ENCODE measurements around the gene MCCD1. TPM values are rescaled to one million over a fixed set of nuclear protein-coding genes. Genes with fewer than 3 reads are reported as not detected.
"Not testable (repeated sequence)": the region's sequence is repeated elsewhere in the genome, so short reads cannot be mapped to it uniquely, and the experiment has no call there.

Gene MCCD1
- total RNA-seq, 3 donors from 2014 or later (not counting 1 experiment from before 2014, with no cell fraction given): not detected

DNA sequence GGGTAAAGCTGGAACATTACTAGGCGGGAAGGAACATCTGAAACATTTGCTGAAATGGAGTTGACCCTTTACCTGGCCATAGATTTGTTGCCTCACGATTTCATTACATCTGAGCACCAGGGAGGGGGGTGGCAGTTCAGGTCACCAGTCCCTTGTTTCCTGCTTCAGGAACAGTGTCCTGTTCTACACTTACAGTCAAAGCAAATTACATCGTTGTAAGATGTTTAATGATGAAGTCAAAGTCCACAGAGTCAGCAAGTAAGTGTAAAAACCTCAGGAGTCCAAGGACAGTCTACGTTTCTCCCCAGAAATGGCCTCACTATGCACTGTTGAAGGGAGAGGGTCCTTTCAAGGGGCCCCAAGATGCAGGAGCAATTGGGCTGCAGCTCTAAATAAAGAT is 39.7 kb upstream of the MCCD1 start:
- Histone ChIP-seq H3K27me3 (ENCODE audit: control insufficient read depth, insufficient read depth, low read length) (no peaks in the 10 kb centered on the region), H3K4me3 (ENCODE audit: low read length) (no peak overlapping the region), H3K27ac (ENCODE audit: low read length) (no peak overlapping the region), H3K4me1 (ENCODE audit: control insufficient read depth, insufficient read depth, low read length) (peaks cover 11% of the 10 kb centered on the region), H3K36me3 (ENCODE audit: control insufficient read depth, insufficient read depth, low read length) (no peaks in the 10 kb centered on the region), H3K9me3 (ENCODE audit: control insufficient read depth, insufficient read depth, low read length) (no peaks in the 10 kb centered on the region)
- no peaks in the 10 kb centered on the region for H3K27me3 Mint-ChIP-seq (ENCODE audit: low read depth in 2 of 2)
- no peak for DNase-seq
- no peaks in the 10 kb centered on the region for H3K36me3 Mint-ChIP-seq
- no peak overlapping the region for H3K4me3 Mint-ChIP-seq
- no peaks in the 10 kb centered on the region for H3K9me3 Mint-ChIP-seq
- no peak overlapping the region for H3K27ac Mint-ChIP-seq
- no peak for ATAC-seq
- TF ChIP-seq, protein P1, sequence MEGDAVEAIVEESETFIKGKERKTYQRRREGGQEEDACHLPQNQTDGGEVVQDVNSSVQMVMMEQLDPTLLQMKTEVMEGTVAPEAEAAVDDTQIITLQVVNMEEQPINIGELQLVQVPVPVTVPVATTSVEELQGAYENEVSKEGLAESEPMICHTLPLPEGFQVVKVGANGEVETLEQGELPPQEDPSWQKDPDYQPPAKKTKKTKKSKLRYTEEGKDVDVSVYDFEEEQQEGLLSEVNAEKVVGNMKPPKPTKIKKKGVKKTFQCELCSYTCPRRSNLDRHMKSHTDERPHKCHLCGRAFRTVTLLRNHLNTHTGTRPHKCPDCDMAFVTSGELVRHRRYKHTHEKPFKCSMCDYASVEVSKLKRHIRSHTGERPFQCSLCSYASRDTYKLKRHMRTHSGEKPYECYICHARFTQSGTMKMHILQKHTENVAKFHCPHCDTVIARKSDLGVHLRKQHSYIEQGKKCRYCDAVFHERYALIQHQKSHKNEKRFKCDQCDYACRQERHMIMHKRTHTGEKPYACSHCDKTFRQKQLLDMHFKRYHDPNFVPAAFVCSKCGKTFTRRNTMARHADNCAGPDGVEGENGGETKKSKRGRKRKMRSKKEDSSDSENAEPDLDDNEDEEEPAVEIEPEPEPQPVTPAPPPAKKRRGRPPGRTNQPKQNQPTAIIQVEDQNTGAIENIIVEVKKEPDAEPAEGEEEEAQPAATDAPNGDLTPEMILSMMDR (IDR thresholded peaks at IDR 0.05): no peak
- 98% methylated on average over 4 of the region's 4 CpGs for WGBS (ENCODE audit: insufficient coverage)
- H3K4me1 Mint-ChIP-seq: peaks cover 16 to 26% of the 10 kb centered on the region in 2 donors
- intact Hi-C loops (cut with micrococcal nuclease): no loop called here

DNA sequence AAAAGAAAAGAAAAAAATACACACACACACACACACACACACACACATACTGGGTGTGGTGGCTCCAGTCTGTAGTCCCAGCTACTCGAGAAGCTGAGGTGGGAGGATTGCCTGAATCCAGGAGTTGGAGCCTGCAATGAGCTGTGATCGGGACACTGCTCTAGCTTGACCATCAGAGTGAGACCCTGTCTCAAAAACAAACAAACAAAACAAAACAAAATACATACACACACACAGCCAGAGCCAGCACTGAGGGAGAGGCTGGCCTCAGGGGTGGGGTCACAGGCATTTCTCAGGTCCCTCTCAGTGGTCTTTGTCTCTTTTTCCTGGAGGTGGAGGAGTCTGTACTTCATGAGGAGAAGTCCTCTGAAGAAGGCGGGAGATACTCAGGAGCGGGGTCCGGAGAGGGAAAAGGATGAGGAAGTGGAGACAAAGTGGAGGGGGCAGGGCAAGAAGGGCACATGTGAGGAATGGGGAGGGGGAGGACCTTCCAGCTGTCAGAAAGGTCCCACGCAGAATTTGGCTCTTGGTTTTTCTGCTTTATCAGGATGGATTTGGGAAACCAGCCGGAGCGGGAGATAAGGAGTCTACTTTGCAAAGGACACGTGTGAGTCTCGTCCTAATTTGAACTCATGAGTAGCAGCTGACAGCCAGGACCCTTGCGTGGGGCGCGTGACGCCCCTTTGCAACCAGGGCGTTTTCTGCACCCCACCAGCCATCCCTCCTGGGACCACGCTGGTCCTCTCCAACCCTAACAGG is 38.5 kb upstream of the MCCD1 start:
- H3K4me3 ChIP-seq (ENCODE audit: low read length): no peak overlapping the region
- ATAC-seq (no peak), DNase-seq (no peak)
- WGBS (ENCODE audit: insufficient coverage): 80% methylated on average over 13 of the region's 16 CpGs
- H3K27ac ChIP-seq (ENCODE audit: low read length): no peak overlapping the region
- Mint-ChIP-seq H3K36me3 (no peaks in the 10 kb centered on the region), H3K27ac (peak overlapping the region in 1 of 2 donors; percentile 33), H3K4me1 (peaks cover 21 to 31% of the 10 kb centered on the region in 2 donors), H3K27me3 (ENCODE audit: low read depth in 2 of 2) (no peaks in the 10 kb centered on the region), H3K4me3 (no peak overlapping the region), H3K9me3 (no peaks in the 10 kb centered on the region)
- H3K9me3 ChIP-seq (ENCODE audit: control insufficient read depth, insufficient read depth, low read length): no peaks in the 10 kb centered on the region
- peaks cover 13% of the 10 kb centered on the region for H3K4me1 ChIP-seq (ENCODE audit: control insufficient read depth, insufficient read depth, low read length)
- intact Hi-C loops (cut with micrococcal nuclease): loop anchor here (5.0 kb wide), 2 partner anchors 88 to 92 kb away; partner anchors contain the start of genes LTB and MICA
- H3K27me3 ChIP-seq (ENCODE audit: control insufficient read depth, insufficient read depth, low read length): no peaks in the 10 kb centered on the region
- TF ChIP-seq, protein P1 (IDR thresholded peaks at IDR 0.05): no peak
- H3K36me3 ChIP-seq (ENCODE audit: control insufficient read depth, insufficient read depth, low read length): no peaks in the 10 kb centered on the region

DNA sequence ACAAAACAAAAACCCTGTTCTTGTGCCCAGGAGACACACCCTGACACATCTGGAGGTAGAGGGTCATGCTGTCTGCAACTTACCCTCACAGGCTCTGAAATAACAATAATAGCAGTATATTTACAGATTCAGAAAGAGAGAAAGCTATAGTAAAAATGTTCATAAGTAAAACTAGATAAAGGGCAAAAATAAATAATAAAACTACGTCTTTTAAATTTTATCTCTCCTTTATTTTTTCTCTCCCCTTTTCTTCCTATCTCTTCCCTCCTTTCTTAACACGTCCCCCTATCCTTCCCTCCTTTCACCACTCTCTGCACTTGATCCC is 35.2 kb upstream of the MCCD1 start:
- WGBS (ENCODE audit: insufficient coverage): 3% methylated on average over 2 of the region's 2 CpGs
- ATAC-seq; H3K9me3 Mint-ChIP-seq; H3K27me3 Mint-ChIP-seq (ENCODE audit: low read depth in 2 of 2); DNase-seq; H3K36me3 Mint-ChIP-seq; H3K27me3 ChIP-seq (ENCODE audit: control insufficient read depth, insufficient read depth, low read length); H3K36me3 ChIP-seq (ENCODE audit: control insufficient read depth, insufficient read depth, low read length); H3K9me3 ChIP-seq (ENCODE audit: control insufficient read depth, insufficient read depth, low read length): not testable (repeated sequence)
- H3K4me1 ChIP-seq (ENCODE audit: control insufficient read depth, insufficient read depth, low read length): peaks cover 34% of the 10 kb centered on the region
- Mint-ChIP-seq H3K4me3 (peak overlapping the region; percentile 96), H3K4me1 (peaks cover 45 to 56% of the 10 kb centered on the region in 2 donors), H3K27ac (peak overlapping the region; percentile 80 to 89)
- intact Hi-C loops (cut with micrococcal nuclease): loop anchor here (2.0 to 5.0 kb wide), 3 partner anchors 47 to 91 kb away; partner anchors contain the start of genes LTB and MICA
- peak overlapping the region; percentile 75 for H3K27ac ChIP-seq (ENCODE audit: low read length)
- H3K4me3 ChIP-seq (ENCODE audit: low read length): peak overlapping the region; percentile 88

DNA sequence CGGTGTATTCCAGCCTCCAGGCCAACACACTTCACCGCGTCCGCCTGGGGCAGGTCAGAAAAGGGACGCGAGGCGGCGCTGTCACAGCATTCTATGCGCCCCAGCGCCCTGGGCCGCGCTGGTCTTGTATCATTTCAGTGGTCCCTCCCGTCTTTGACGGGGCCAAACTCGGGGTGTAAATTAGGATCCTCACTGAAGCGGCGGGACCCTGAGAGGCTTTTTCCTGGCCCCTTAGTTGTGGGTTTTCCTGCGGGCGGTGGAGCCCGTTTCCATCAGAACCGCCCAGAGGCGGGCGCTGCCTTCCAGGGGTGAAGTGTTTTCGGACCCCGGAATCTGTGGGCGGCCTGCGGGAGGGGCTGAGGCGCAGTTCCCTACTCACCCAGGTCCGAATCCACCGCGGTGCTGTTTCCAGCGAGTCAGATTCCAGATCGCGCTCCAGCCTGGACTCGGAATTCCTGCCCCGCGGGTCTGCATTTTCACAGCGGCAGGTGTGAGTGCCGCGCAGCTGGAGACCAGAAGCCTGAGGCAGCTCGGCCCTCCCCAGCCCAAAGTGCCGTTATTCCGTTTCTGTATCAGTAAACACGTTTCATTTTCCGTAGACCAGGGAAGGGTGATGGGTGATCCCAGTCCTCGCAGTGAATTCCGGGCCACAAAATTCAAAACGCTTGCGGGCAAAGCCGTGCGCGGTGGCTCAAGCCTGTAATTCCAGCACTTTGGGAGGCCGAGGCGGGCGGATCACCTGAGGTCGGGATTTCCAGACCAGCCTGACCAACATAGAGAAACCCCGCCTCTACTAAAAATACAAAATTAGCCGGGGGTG is 34.7 kb upstream of the MCCD1 start:
- H3K4me3 ChIP-seq (ENCODE audit: low read length): peak overlapping the region; percentile 88
- TF ChIP-seq, protein P1 (IDR thresholded peaks at IDR 0.05): peak; percentile 90
- Mint-ChIP-seq H3K9me3 (no peaks in the 10 kb centered on the region), H3K4me3 (peak overlapping the region; percentile 96), H3K27ac (peak overlapping the region; percentile 80 to 89), H3K27me3 (ENCODE audit: low read depth in 2 of 2) (no peaks in the 10 kb centered on the region), H3K36me3 (no peaks in the 10 kb centered on the region), H3K4me1 (peaks cover 51 to 62% of the 10 kb centered on the region in 2 donors)
- intact Hi-C loops (cut with micrococcal nuclease): loop anchor here (1.0 to 5.0 kb wide), 5 partner anchors 47 to 103 kb away; partner anchors contain the start of genes ATP6V1G2, LTB, MICA and NFKBIL1
- H3K4me1 ChIP-seq (ENCODE audit: control insufficient read depth, insufficient read depth, low read length): peaks cover 39% of the 10 kb centered on the region
- DNase-seq (peak; percentile 81 to 91), ATAC-seq (peak; percentile 60 to 78 (median 60))
- H3K27ac ChIP-seq (ENCODE audit: low read length): peak overlapping the region; percentile 75
- no peaks in the 10 kb centered on the region for H3K27me3 ChIP-seq (ENCODE audit: control insufficient read depth, insufficient read depth, low read length)
- no peaks in the 10 kb centered on the region for H3K9me3 ChIP-seq (ENCODE audit: control insufficient read depth, insufficient read depth, low read length)
- WGBS (ENCODE audit: insufficient coverage): under 1% methylated on average over 58 of the region's 58 CpGs
- H3K36me3 ChIP-seq (ENCODE audit: control insufficient read depth, insufficient read depth, low read length): no peaks in the 10 kb centered on the region

Data from natural killer cell (primary cell).